AG09319 (cell line): Measurements from ENCODE around the gene KCNJ5.

Experiments
- DNase-seq: peaks from one replicate; pipeline ENCODE4 v3.0.0-alpha.2; 2010; ENCODE audit warnings: low read depth; ENCODE audit errors: extremely low read depth
- CTCF ChIP-seq: IDR thresholded peaks from 2 replicates; pipeline ENCODE4 v1.5.1; 2011; ENCODE audit warnings: low read depth, mild to moderate bottlenecking, inconsistent platforms, low read length, moderate library complexity

KCNJ5 gene

GRCh38 chr11:128889657-128890213 lies 1.4 kb upstream of the KCNJ5 start:
- no peak for DNase-seq
- no peak for TF ChIP-seq CTCF

- TF ChIP-seq CTCF, result no peak
Measured at GRCh38 chr11:128890216-128890542, 977 bp upstream of the KCNJ5 start.

GRCh38 chr11:128891913-128892398 lies 800 bp downstream of the KCNJ5 start:
- no peak for DNase-seq
- TF ChIP-seq CTCF, result no peak

More at GRCh38 chr11:128890216-128890542, 977 bp upstream of the KCNJ5 start:
- DNase-seq, result no peak

- TF ChIP-seq CTCF, result no peak
- DNase-seq, result no peak
Measured at GRCh38 chr11:128892866-128893565, 1.9 kb downstream of the KCNJ5 start.

GRCh38 chr11:128893578-128894285 lies 2.6 kb downstream of the KCNJ5 start:
- DNase-seq, result no peak
- no peak for TF ChIP-seq CTCF

- no peak for DNase-seq
- TF ChIP-seq CTCF, result no peak
Measured at GRCh38 chr11:128894286-128894681, 3.1 kb downstream of the KCNJ5 start.

- no peak for TF ChIP-seq CTCF
- no peak for DNase-seq
Measured at GRCh38 chr11:128894685-128895084, 3.5 kb downstream of the KCNJ5 start.
